ENCODE results near the gene APOL4. TPM values are rescaled to one million over a fixed set of nuclear protein-coding genes. Genes with fewer than 3 reads are reported as not detected.
A peak's percentile ranks its signal among the peaks of the same experiment; 100 is the strongest.

The APOL4 gene
- polyA plus RNA-seq, 1 donor (not counting 4 experiments of a cell fraction or from before 2014, with no cell fraction given) = 0.08 TPM

GRCh38 chr22:36238373-36239149, 37.0 kb upstream of the APOL4 start:
- FAIRE-seq (peak; percentile 87), DNase-seq (ENCODE audit: low read depth, low spot score) (no peak)
- Histone ChIP-seq H3K27ac (ENCODE audit: control insufficient read depth, insufficient read depth, low read length) (peak overlapping the region; percentile 53), H3K9me3 (ENCODE audit: control insufficient read depth, low read depth, low read length) (no peaks in the 10 kb centered on the region), H4K20me1 (ENCODE audit: control insufficient read depth, extremely low read depth, insufficient read depth, low read length) (no peaks in the 10 kb centered on the region), H3K4me1 (ENCODE audit: control insufficient read depth, extremely low read depth, insufficient read depth, low read length) (peaks cover 16% of the 10 kb centered on the region), H3K27me3 (ENCODE audit: control insufficient read depth, extremely low read depth, insufficient read depth, low read length) (no peaks in the 10 kb centered on the region), H3K4me2 (ENCODE audit: control insufficient read depth, extremely low read depth, insufficient read depth, low read depth, low read length) (peak overlapping the region; percentile 99), H3K79me2 (ENCODE audit: control insufficient read depth, insufficient read depth, low read length) (peaks cover 18% of the 10 kb centered on the region), H3K9me1 (ENCODE audit: control insufficient read depth, extremely low read depth, insufficient read depth, low read length) (no peaks in the 10 kb centered on the region), H3K9ac (ENCODE audit: control insufficient read depth, extremely low read depth, insufficient read depth, low read length) (peak overlapping the region; percentile 78), H2AFZ (ENCODE audit: control insufficient read depth, low read length) (peak overlapping the region; percentile 72), H3K36me3 (ENCODE audit: control insufficient read depth in 2 of 2, extremely low read depth in 1 of 2, insufficient read depth in 2 of 2, low read length in 2 of 2) (peaks cover 0 to 3% of the 10 kb centered on the region in 2 experiments), H3K4me3 (ENCODE audit: control insufficient read depth in 2 of 3, extremely low read depth in 1 of 3, insufficient read depth in 2 of 3, low read depth in 1 of 3, low read length in 3 of 3) (peak overlapping the region; percentile 51 to 85 (median 72))
- TF ChIP-seq CTCF (optimal IDR thresholded peaks at IDR 0.05 in 1 of 3, IDR thresholded peaks at IDR 0.05 in 1 of 3, conservative IDR thresholded peaks at IDR 0.05 in 1 of 3; ENCODE audit: extremely low read depth in 1 of 3, insufficient read depth in 2 of 3, low read length in 3 of 3) (no peak), EZH2 (IDR thresholded peaks at IDR 0.05; ENCODE audit: low read length) (no peak)
- dilution Hi-C loops (cut with MboI; ENCODE audit: extremely low pct_ligation_motif_present, low sequenced_read_pairs) = no loop called here

GRCh38 chr22:36237462-36238372, 36.1 kb upstream of the APOL4 start:
- peak overlapping the region; percentile 78 for H3K9ac ChIP-seq (ENCODE audit: control insufficient read depth, extremely low read depth, insufficient read depth, low read length)
- H3K79me2 ChIP-seq (ENCODE audit: control insufficient read depth, insufficient read depth, low read length) = peaks cover 18% of the 10 kb centered on the region
- no peaks in the 10 kb centered on the region for H3K27me3 ChIP-seq (ENCODE audit: control insufficient read depth, extremely low read depth, insufficient read depth, low read length)
- no peaks in the 10 kb centered on the region for H3K9me3 ChIP-seq (ENCODE audit: control insufficient read depth, low read depth, low read length)
- H4K20me1 ChIP-seq (ENCODE audit: control insufficient read depth, extremely low read depth, insufficient read depth, low read length) = no peaks in the 10 kb centered on the region
- FAIRE-seq (no peak), DNase-seq (ENCODE audit: low read depth, low spot score) (no peak)
- peaks cover 16% of the 10 kb centered on the region for H3K4me1 ChIP-seq (ENCODE audit: control insufficient read depth, extremely low read depth, insufficient read depth, low read length)
- H3K36me3 ChIP-seq (ENCODE audit: control insufficient read depth in 2 of 2, extremely low read depth in 1 of 2, insufficient read depth in 2 of 2, low read length in 2 of 2) = peaks cover 4 to 7% of the 10 kb centered on the region in 2 experiments
- H2AFZ ChIP-seq (ENCODE audit: control insufficient read depth, low read length) = no peak overlapping the region
- dilution Hi-C loops (cut with MboI; ENCODE audit: extremely low pct_ligation_motif_present, low sequenced_read_pairs) = no loop called here
- peak overlapping the region; percentile 51 to 85 (median 72) for H3K4me3 ChIP-seq (ENCODE audit: control insufficient read depth in 2 of 3, extremely low read depth in 1 of 3, insufficient read depth in 2 of 3, low read depth in 1 of 3, low read length in 3 of 3)
- H3K27ac ChIP-seq (ENCODE audit: control insufficient read depth, insufficient read depth, low read length) = no peak overlapping the region
- no peaks in the 10 kb centered on the region for H3K9me1 ChIP-seq (ENCODE audit: control insufficient read depth, extremely low read depth, insufficient read depth, low read length)
- TF ChIP-seq EZH2 (IDR thresholded peaks at IDR 0.05; ENCODE audit: low read length) (no peak), CTCF (optimal IDR thresholded peaks at IDR 0.05 in 1 of 3, IDR thresholded peaks at IDR 0.05 in 1 of 3, conservative IDR thresholded peaks at IDR 0.05 in 1 of 3; ENCODE audit: extremely low read depth in 1 of 3, insufficient read depth in 2 of 3, low read length in 3 of 3) (no peak)
- H3K4me2 ChIP-seq (ENCODE audit: control insufficient read depth, extremely low read depth, insufficient read depth, low read depth, low read length) = peak overlapping the region; percentile 99

All from keratinocyte (primary cell).